Neural progenitor cell (in vitro differentiated cells): ENCODE data around the gene TINAGL1. TPM values are rescaled to one million over a fixed set of nuclear protein-coding genes. Genes with fewer than 3 reads are reported as not detected.

ENCODE experiments used
- DNase-seq: peaks from one replicate; pipeline ENCODE4 v3.0.0-alpha.2; 2016; ENCODE audit warnings: low spot score
- H2AFZ ChIP-seq: fragments of 200-600 bp; sonication (generic); replicated peaks from 2 replicates; pipeline ENCODE4 v1.6.1; 2016; ENCODE audit warnings: antibody characterized with exemption
- H3F3A ChIP-seq: fragments of 200-600 bp; sonication (generic); 2 replicates; pipeline ENCODE4 v1.6.1; 2016; ENCODE audit warnings: antibody characterized with exemption, low read depth
- H3K27ac ChIP-seq: fragments of 200-600 bp; sonication (generic); 2 replicates; pipeline ENCODE4 v1.5.1; 2016; ENCODE audit warnings: mild to moderate bottlenecking
- H3K27me3 ChIP-seq: fragments of 200-600 bp; sonication (generic); 2 replicates; pipeline ENCODE4 v1.6.1; 2016; ENCODE audit warnings: mild to moderate bottlenecking, moderate library complexity
- H3K36me3 ChIP-seq: fragments of 200-600 bp; sonication (generic); 2 replicates; pipeline ENCODE4 v1.5.1; 2016
- H3K4me1 ChIP-seq: fragments of 200-600 bp; sonication (generic); 2 replicates; pipeline ENCODE4 v1.6.1; 2016; ENCODE audit warnings: mixed run types
- H3K4me2 ChIP-seq: fragments of 200-600 bp; sonication (generic); 2 replicates; pipeline ENCODE4 v1.6.1; 2016
- H3K4me3 ChIP-seq: fragments of 200-600 bp; sonication (generic); 2 replicates; pipeline ENCODE4 v1.5.1; 2016
- H3K79me2 ChIP-seq: fragments of 200-600 bp; sonication (generic); 2 replicates; pipeline ENCODE4 v1.6.1; 2016; ENCODE audit warnings: low read depth
- H3K9ac ChIP-seq: fragments of 200-600 bp; sonication (generic); 2 replicates; pipeline ENCODE4 v1.6.1; 2016
- H3K9me3 ChIP-seq: fragments of 200-600 bp; sonication (generic); 2 replicates; pipeline ENCODE4 v1.5.1; 2016; ENCODE audit warnings: low read depth
- H4K20me1 ChIP-seq: fragments of 200-600 bp; sonication (generic); 2 replicates; pipeline ENCODE4 v1.6.1; 2016; ENCODE audit warnings: low read depth
- H3K27ac Mint-ChIP-seq: 3 replicates; pipeline ENCODE4 v1.8.0; 2021; ENCODE audit warnings: mixed read lengths
- H3K27me3 Mint-ChIP-seq: 2 replicates; pipeline ENCODE4 v1.8.0; 2022; ENCODE audit warnings: low read depth, mild to moderate bottlenecking, inconsistent platforms, moderate library complexity, mixed read lengths; ENCODE audit not compliant: insufficient read depth
- H3K36me3 Mint-ChIP-seq: 3 replicates; pipeline ENCODE4 v1.8.0; 2021; ENCODE audit warnings: mixed read lengths
- H3K4me1 Mint-ChIP-seq: 3 replicates; pipeline ENCODE4 v1.8.0; 2021; ENCODE audit warnings: mixed read lengths
- H3K4me3 Mint-ChIP-seq: 3 replicates; pipeline ENCODE4 v1.8.0; 2021; ENCODE audit warnings: mild to moderate bottlenecking, moderate library complexity, mixed read lengths
- H3K9me3 Mint-ChIP-seq: 3 replicates; pipeline ENCODE4 v1.8.0; 2020; ENCODE audit warnings: mixed read lengths
- CTCF ChIP-seq: fragments of 200-600 bp; sonication (generic); IDR thresholded peaks from 2 replicates; pipeline ENCODE4 v1.5.1; 2017; ENCODE audit warnings: antibody characterized with exemption, mild to moderate bottlenecking
- EZH2 ChIP-seq: fragments of 200-600 bp; sonication (generic); IDR thresholded peaks from 2 replicates; pipeline ENCODE4 v1.6.1; 2017; ENCODE audit warnings: antibody characterized with exemption, mild to moderate bottlenecking, moderate library complexity
- EZH2phosphoT487 ChIP-seq: fragments of 200-600 bp; sonication (generic); IDR thresholded peaks from 2 replicates; pipeline ENCODE4 v1.6.1; 2017; ENCODE audit warnings: antibody characterized with exemption
- total RNA-seq: library from RNA; depleted of rRNA; stranded (reverse); fragments of >200 nt; gene quantifications from 2 replicates; pipeline ENCODE4 v1.2.3, GENCODE V29; 2015; ENCODE audit warnings: low replicate concordance

TINAGL1 gene
- total RNA-seq, 1 donor from 2014 or later = not detected

GRCh38 chr1:31575369-31576140 lies 760 bp upstream of the TINAGL1 start:
- Histone ChIP-seq H2AFZ (no peak overlapping the region), H3K4me2 (peak overlapping the region; percentile 70), H3K4me1 (peaks cover 10% of the 10 kb centered on the region), H3K27me3 (peaks cover 32% of the 10 kb centered on the region), H3K9ac (no peak overlapping the region), H4K20me1 (no peaks in the 10 kb centered on the region), H3K9me3 (no peaks in the 10 kb centered on the region), H3K4me3 (no peak overlapping the region), H3K79me2 (no peaks in the 10 kb centered on the region), H3F3A (no peaks in the 10 kb centered on the region), H3K27ac (no peak overlapping the region), H3K36me3 (no peaks in the 10 kb centered on the region)
- TF ChIP-seq EZH2 (no peak), EZH2phosphoT487 (no peak), CTCF (no peak)
- peaks cover 7% of the 10 kb centered on the region for H3K27me3 Mint-ChIP-seq
- no peak overlapping the region for H3K4me3 Mint-ChIP-seq
- H3K27ac Mint-ChIP-seq = no peak overlapping the region
- H3K4me1 Mint-ChIP-seq = peaks cover 13% of the 10 kb centered on the region
- no peaks in the 10 kb centered on the region for H3K36me3 Mint-ChIP-seq
- no peaks in the 10 kb centered on the region for H3K9me3 Mint-ChIP-seq
- DNase-seq = peak; percentile 4

- Histone ChIP-seq H4K20me1 (no peaks in the 10 kb centered on the region), H3K4me1 (peaks cover 10% of the 10 kb centered on the region), H3K36me3 (no peaks in the 10 kb centered on the region), H3K27me3 (peaks cover 32% of the 10 kb centered on the region), H3K4me2 (peak overlapping the region; percentile 70), H2AFZ (no peak overlapping the region), H3K9ac (no peak overlapping the region), H3K27ac (no peak overlapping the region), H3K9me3 (no peaks in the 10 kb centered on the region), H3K79me2 (no peaks in the 10 kb centered on the region), H3K4me3 (peak overlapping the region; percentile 32), H3F3A (no peaks in the 10 kb centered on the region)
- Mint-ChIP-seq H3K4me1 (peaks cover 13% of the 10 kb centered on the region), H3K36me3 (no peaks in the 10 kb centered on the region), H3K9me3 (no peaks in the 10 kb centered on the region), H3K27ac (no peak overlapping the region), H3K4me3 (no peak overlapping the region), H3K27me3 (peaks cover 4% of the 10 kb centered on the region)
- no peak for DNase-seq
- TF ChIP-seq EZH2phosphoT487 (no peak), CTCF (no peak), EZH2 (no peak)
These were observed 584 bp downstream of the TINAGL1 start for GRCh38 chr1:31576743-31577455.

- Histone ChIP-seq H3K9ac (no peak overlapping the region), H3F3A (no peaks in the 10 kb centered on the region), H2AFZ (no peak overlapping the region), H3K4me1 (peaks cover 10% of the 10 kb centered on the region), H4K20me1 (no peaks in the 10 kb centered on the region), H3K36me3 (no peaks in the 10 kb centered on the region), H3K27ac (no peak overlapping the region), H3K27me3 (peaks cover 32% of the 10 kb centered on the region), H3K4me3 (no peak overlapping the region), H3K9me3 (no peaks in the 10 kb centered on the region), H3K4me2 (no peak overlapping the region), H3K79me2 (no peaks in the 10 kb centered on the region)
- DNase-seq = no peak
- TF ChIP-seq EZH2 = no peak
- no peak for TF ChIP-seq CTCF
- Mint-ChIP-seq H3K36me3 (no peaks in the 10 kb centered on the region), H3K4me3 (no peak overlapping the region), H3K27ac (no peak overlapping the region), H3K4me1 (peaks cover 13% of the 10 kb centered on the region), H3K9me3 (no peaks in the 10 kb centered on the region), H3K27me3 (peaks cover 4% of the 10 kb centered on the region)
These were observed 1.3 kb downstream of the TINAGL1 start for GRCh38 chr1:31577515-31578192.
